ENCODE measurements around the gene NFU1.

Gene NFU1

GRCh38 chr2:69369802-69370201, 67.4 kb downstream of the NFU1 start:
- Histone ChIP-seq H2AFZ (ENCODE audit: low read length) (no peak overlapping the region), H3K4me2 (ENCODE audit: low read depth, low read length, poor library complexity, severe bottlenecking) (no peak overlapping the region), H3K9ac (ENCODE audit: low read depth, low read length, poor library complexity, severe bottlenecking) (no peak overlapping the region), H3K4me1 (ENCODE audit: insufficient read depth, low read length, poor library complexity, severe bottlenecking) (no peaks in the 10 kb centered on the region), H4K20me1 (ENCODE audit: insufficient read depth, low read length, poor library complexity, severe bottlenecking) (peaks cover 12% of the 10 kb centered on the region), H3K4me3 (ENCODE audit: low read length, poor library complexity, severe bottlenecking) (no peak overlapping the region), H3K9me3 (ENCODE audit: insufficient read depth, low read depth, low read length) (no peaks in the 10 kb centered on the region), H3K9me2 (replicated peaks; ENCODE audit: low read depth, low read length) (no peaks in the 10 kb centered on the region), H3K36me3 (ENCODE audit: insufficient read depth, low read length) (peaks cover 81% of the 10 kb centered on the region), H3K27me3 (ENCODE audit: insufficient read depth, low read length, poor library complexity, severe bottlenecking) (no peaks in the 10 kb centered on the region), H3F3A (ENCODE audit: low read depth) (no peaks in the 10 kb centered on the region), H3K79me2 (ENCODE audit: insufficient read depth, low read length) (peaks cover 21% of the 10 kb centered on the region)
- TF ChIP-seq CTCF (conservative IDR thresholded peaks at IDR 0.05; ENCODE audit: low read length) (no peak), EZH2phosphoT487 (IDR thresholded peaks at IDR 0.05; ENCODE audit: borderline replicate concordance) (no peak)

- peaks cover 83% of the 10 kb centered on the region for H3K36me3 ChIP-seq (ENCODE audit: insufficient read depth, low read length)
Observed at GRCh38 chr2:69368588-69368987, 68.6 kb downstream of the NFU1 start.

GRCh38 chr2:69359371-69359770, 77.9 kb downstream of the NFU1 start:
- TF ChIP-seq EZH2phosphoT487 (IDR thresholded peaks at IDR 0.05; ENCODE audit: borderline replicate concordance): no peak
- TF ChIP-seq CTCF (conservative IDR thresholded peaks at IDR 0.05; ENCODE audit: low read length): no peak
- Histone ChIP-seq H3K9me3 (ENCODE audit: insufficient read depth, low read depth, low read length) (no peaks in the 10 kb centered on the region), H2AFZ (ENCODE audit: low read length) (no peak overlapping the region), H3K79me2 (ENCODE audit: insufficient read depth, low read length) (no peaks in the 10 kb centered on the region), H3K9ac (ENCODE audit: low read depth, low read length, poor library complexity, severe bottlenecking) (no peak overlapping the region), H3K4me3 (ENCODE audit: low read length, poor library complexity, severe bottlenecking) (no peak overlapping the region), H3K4me2 (ENCODE audit: low read depth, low read length, poor library complexity, severe bottlenecking) (no peak overlapping the region), H3F3A (ENCODE audit: low read depth) (no peaks in the 10 kb centered on the region; the same call in 1 of the 2 replicates), H4K20me1 (ENCODE audit: insufficient read depth, low read length, poor library complexity, severe bottlenecking) (no peaks in the 10 kb centered on the region), H3K36me3 (ENCODE audit: insufficient read depth, low read length) (peaks cover 89% of the 10 kb centered on the region), H3K4me1 (ENCODE audit: insufficient read depth, low read length, poor library complexity, severe bottlenecking) (no peaks in the 10 kb centered on the region), H3K9me2 (replicated peaks; ENCODE audit: low read depth, low read length) (no peaks in the 10 kb centered on the region), H3K27me3 (ENCODE audit: insufficient read depth, low read length, poor library complexity, severe bottlenecking) (no peaks in the 10 kb centered on the region)

More at GRCh38 chr2:69368588-69368987, 68.6 kb downstream of the NFU1 start:
- H3K4me1 ChIP-seq (ENCODE audit: insufficient read depth, low read length, poor library complexity, severe bottlenecking): no peaks in the 10 kb centered on the region
- H3K27me3 ChIP-seq (ENCODE audit: insufficient read depth, low read length, poor library complexity, severe bottlenecking): no peaks in the 10 kb centered on the region
- H2AFZ ChIP-seq (ENCODE audit: low read length): no peak overlapping the region
- no peaks in the 10 kb centered on the region for H3K9me2 ChIP-seq (replicated peaks; ENCODE audit: low read depth, low read length)
- peaks cover under 1% of the 10 kb centered on the region for H4K20me1 ChIP-seq (ENCODE audit: insufficient read depth, low read length, poor library complexity, severe bottlenecking)
- no peak overlapping the region for H3K4me3 ChIP-seq (ENCODE audit: low read length, poor library complexity, severe bottlenecking)
- H3K4me2 ChIP-seq (ENCODE audit: low read depth, low read length, poor library complexity, severe bottlenecking): no peak overlapping the region
- H3K79me2 ChIP-seq (ENCODE audit: insufficient read depth, low read length): peaks cover 9% of the 10 kb centered on the region; the same call in 1 of the 2 replicates
- no peak overlapping the region for H3K9ac ChIP-seq (ENCODE audit: low read depth, low read length, poor library complexity, severe bottlenecking)
- H3K9me3 ChIP-seq (ENCODE audit: insufficient read depth, low read depth, low read length): no peaks in the 10 kb centered on the region
- no peaks in the 10 kb centered on the region for H3F3A ChIP-seq (ENCODE audit: low read depth)
- TF ChIP-seq EZH2phosphoT487 (IDR thresholded peaks at IDR 0.05; ENCODE audit: borderline replicate concordance): no peak
- TF ChIP-seq CTCF (conservative IDR thresholded peaks at IDR 0.05; ENCODE audit: low read length): no peak
